Activated B cell treated with CpG ODN at 0.5 μM for 24 hours (primary cell): Measurements from ENCODE around the gene PRDM2. TPM values are rescaled to one million over a fixed set of nuclear protein-coding genes. Genes with fewer than 3 reads are reported as not detected.
"Not testable (repeated sequence)": the region's sequence is repeated elsewhere in the genome, so short reads cannot be mapped to it uniquely, and the experiment has no call there.

Experiments used
- ATAC-seq: fragments of 200-7000 bp; cut with Tn5 transposase; one replicate; pipeline ENCODE4 v1.10.0; 2021; ENCODE audit warnings: low read depth, mild to moderate bottlenecking, moderate library complexity
- CTCF ChIA-PET: fragments of 350-600 bp; sonication (Branson Sonifier 250); formaldehyde crosslinking; loops from one replicate; lab custom pipeline; 2021; ENCODE audit warnings: antibody characterized with exemption; lab: Charles Lee
- POLR2A ChIA-PET: fragments of 350-600 bp; sonication (Branson Sonifier 250); formaldehyde crosslinking; loops from one replicate; lab custom pipeline; 2021; ENCODE audit warnings: antibody characterized with exemption; lab: Charles Lee
- DNase-seq: peaks from one replicate; pipeline ENCODE4 v3.0.0; 2022
- H3K27ac Mint-ChIP-seq: one replicate; pipeline ENCODE4 v1.8.0; 2020; ENCODE audit warnings: mixed read lengths
- H3K27me3 Mint-ChIP-seq: one replicate; pipeline ENCODE4 v1.8.0; 2021; ENCODE audit warnings: mixed read lengths
- H3K36me3 Mint-ChIP-seq: one replicate; pipeline ENCODE4 v1.8.0; 2021; ENCODE audit warnings: low read depth, mixed read lengths
- H3K4me1 Mint-ChIP-seq: one replicate; pipeline ENCODE4 v1.8.0; 2021; ENCODE audit warnings: mixed read lengths
- H3K4me3 Mint-ChIP-seq: one replicate; pipeline ENCODE4 v1.8.0; 2020; ENCODE audit warnings: mild to moderate bottlenecking, mixed read lengths
- H3K9me3 Mint-ChIP-seq: one replicate; pipeline ENCODE4 v1.8.0; 2020; ENCODE audit warnings: mixed read lengths
- CTCF ChIP-seq: fragments of 200-600 bp; IDR thresholded peaks from one replicate; pipeline ENCODE4 v1.8.0; 2022; ENCODE audit warnings: antibody characterized with exemption, mild to moderate bottlenecking
- intact Hi-C: fragments of 100-400 bp; cut with micrococcal nuclease; formaldehyde crosslinking; loops from one replicate; pipeline ENCODE4 v1.15.1; 2024
- total RNA-seq: library from RNA; stranded (reverse); gene quantifications from 2 replicates; pipeline ENCODE4 v1.2.3, GENCODE V29; 2022

The PRDM2 gene
- total RNA-seq, 1 donor from 2014 or later, result 194 TPM

GRCh38 chr1:13675151-13675651 lies 24.8 kb upstream of the PRDM2 start:
- POLR2A ChIA-PET, result interaction anchor here (2.7 kb wide), 1 partner anchor 27 kb away, joined by 14 read pairs; no protein-coding TSS in a partner anchor
- H3K4me3 Mint-ChIP-seq, result no peak overlapping the region

GRCh38 chr1:13677896-13678295 lies 22.1 kb upstream of the PRDM2 start:
- intact Hi-C loops, result no loop called here

More at GRCh38 chr1:13675151-13675651, 24.8 kb upstream of the PRDM2 start:
- ATAC-seq, result no peak
- Mint-ChIP-seq H3K9me3 (no peaks in the 10 kb centered on the region), H3K27ac (no peak overlapping the region), H3K4me1 (peaks cover 20% of the 10 kb centered on the region), H3K36me3 (no peaks in the 10 kb centered on the region), H3K27me3 (no peaks in the 10 kb centered on the region)
- DNase-seq, result no peak
- intact Hi-C loops, result no loop called here
- CTCF ChIA-PET, result no interaction called here
- no peak for TF ChIP-seq CTCF

GRCh38 chr1:13679651-13680050 lies 20.3 kb upstream of the PRDM2 start:
- TF ChIP-seq CTCF, result no peak
- ChIA-PET POLR2A (interaction anchor here (0.7 kb wide), 1 partner anchor 17 kb away, joined by 3 read pairs; no protein-coding TSS in a partner anchor), CTCF (interaction anchor here (1.3 to 1.4 kb wide), 2 partner anchors 14 to 46 kb away, joined by 5 to 7 read pairs; no protein-coding TSS in a partner anchor)
- peaks cover 17% of the 10 kb centered on the region for H3K4me1 Mint-ChIP-seq
- no peak overlapping the region for H3K27ac Mint-ChIP-seq
- intact Hi-C loops, result no loop called here
- H3K4me3 Mint-ChIP-seq, result no peak overlapping the region
- no peaks in the 10 kb centered on the region for H3K36me3 Mint-ChIP-seq
- no peaks in the 10 kb centered on the region for H3K27me3 Mint-ChIP-seq
- H3K9me3 Mint-ChIP-seq, result no peaks in the 10 kb centered on the region
- no peak for ATAC-seq
- no peak for DNase-seq

More at GRCh38 chr1:13677896-13678295, 22.1 kb upstream of the PRDM2 start:
- no peaks in the 10 kb centered on the region for H3K9me3 Mint-ChIP-seq
- ChIA-PET POLR2A (interaction anchor here (0.5 to 1.3 kb wide), 2 partner anchors 13 to 23 kb away, joined by 3 read pairs; no protein-coding TSS in a partner anchor), CTCF (no interaction called here)
- no peak for TF ChIP-seq CTCF
- ATAC-seq, result no peak
- no peaks in the 10 kb centered on the region for H3K36me3 Mint-ChIP-seq
- no peak overlapping the region for H3K4me3 Mint-ChIP-seq
- H3K27me3 Mint-ChIP-seq, result no peaks in the 10 kb centered on the region
- H3K27ac Mint-ChIP-seq, result no peak overlapping the region
- peaks cover 25% of the 10 kb centered on the region for H3K4me1 Mint-ChIP-seq
- DNase-seq, result no peak

GRCh38 chr1:13680609-13681008 lies 19.4 kb upstream of the PRDM2 start:
- CTCF ChIA-PET, H3K4me1 Mint-ChIP-seq, intact Hi-C loops: not testable (repeated sequence)

GRCh38 chr1:13681921-13682320 lies 18.1 kb upstream of the PRDM2 start:
- intact Hi-C loops, result no loop called here
- H3K9me3 Mint-ChIP-seq, result no peaks in the 10 kb centered on the region
- TF ChIP-seq CTCF, result no peak

More at GRCh38 chr1:13680609-13681008, 19.4 kb upstream of the PRDM2 start:
- DNase-seq, H3K27ac Mint-ChIP-seq, H3K27me3 Mint-ChIP-seq, ATAC-seq, H3K9me3 Mint-ChIP-seq, H3K4me3 Mint-ChIP-seq, H3K36me3 Mint-ChIP-seq, POLR2A ChIA-PET: not testable (repeated sequence)

More at GRCh38 chr1:13681921-13682320, 18.1 kb upstream of the PRDM2 start:
- ATAC-seq (no peak), DNase-seq (no peak)
- POLR2A ChIA-PET, result no interaction called here
- no peaks in the 10 kb centered on the region for H3K36me3 Mint-ChIP-seq
- H3K27ac Mint-ChIP-seq, result no peak overlapping the region
- H3K27me3 Mint-ChIP-seq, result no peaks in the 10 kb centered on the region
- CTCF ChIA-PET, result no interaction called here
- no peak overlapping the region for H3K4me3 Mint-ChIP-seq
- peaks cover 7% of the 10 kb centered on the region for H3K4me1 Mint-ChIP-seq
